ENCODE results near the gene CEP131.
A peak's percentile ranks its signal among the peaks of the same experiment; 100 is the strongest.
"Not testable (repeated sequence)": the region's sequence is repeated elsewhere in the genome, so short reads cannot be mapped to it uniquely, and the experiment has no call there.

Gene CEP131

DNA sequence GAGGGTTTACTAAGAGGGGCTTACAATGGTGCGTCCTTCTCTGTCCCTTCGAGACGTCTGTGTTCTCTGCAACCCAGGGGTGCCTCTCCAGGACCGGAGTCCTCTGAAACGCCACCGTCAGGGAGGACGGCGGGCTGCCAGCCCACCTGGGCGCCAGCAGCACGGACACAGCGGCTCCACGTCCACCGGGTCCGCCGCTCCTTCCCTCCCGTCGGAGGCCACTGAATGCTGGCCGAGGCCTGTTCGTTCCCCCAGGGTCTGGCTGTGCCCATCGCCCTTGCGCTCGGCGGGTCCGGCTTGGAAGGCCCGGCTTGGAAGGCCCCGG is 15.7 kb upstream of the CEP131 start:
- no peak for DNase-seq

DNA sequence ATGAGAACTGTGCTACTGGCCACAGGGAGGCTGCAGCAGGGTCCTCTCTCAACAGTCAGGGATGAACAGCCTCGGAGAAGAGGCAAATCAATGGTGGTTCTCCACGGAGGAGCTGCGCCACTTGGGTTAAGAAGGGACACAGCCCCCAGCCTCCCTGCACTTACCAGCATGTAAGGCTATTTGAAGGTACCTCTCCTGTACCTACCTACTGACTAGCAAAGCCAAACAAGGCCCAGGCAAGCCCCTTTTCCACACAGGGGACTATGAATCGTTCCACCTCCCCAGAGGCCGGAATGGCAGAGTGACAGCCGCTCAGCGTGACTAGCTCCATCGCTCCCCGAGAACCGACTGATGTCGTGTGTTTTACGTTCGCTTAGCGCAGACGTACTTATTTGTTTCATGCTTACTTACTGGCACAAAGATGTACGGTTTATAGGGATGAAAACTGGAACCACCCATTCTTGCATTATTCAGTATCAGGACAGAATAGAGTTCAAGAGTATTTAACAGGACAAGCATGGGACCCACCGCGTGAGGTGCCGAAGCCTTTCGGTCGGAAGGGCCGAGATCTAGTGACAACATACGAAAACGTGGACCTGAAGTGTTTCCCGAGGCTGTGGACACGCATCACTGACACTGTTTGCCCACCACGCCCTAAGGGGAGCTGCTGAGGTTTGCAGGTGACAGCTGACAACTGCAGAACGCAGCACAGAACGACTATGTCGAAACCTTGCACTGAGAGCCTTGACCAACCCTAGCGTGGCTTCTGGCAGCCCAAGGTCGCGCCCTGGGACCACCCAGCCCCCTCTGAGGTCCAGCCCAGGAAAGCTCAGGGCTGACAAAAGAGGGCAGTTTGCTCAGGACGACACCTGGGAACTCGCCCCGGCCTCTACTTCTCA is 15.1 kb upstream of the CEP131 start:
- DNase-seq: no peak

DNA sequence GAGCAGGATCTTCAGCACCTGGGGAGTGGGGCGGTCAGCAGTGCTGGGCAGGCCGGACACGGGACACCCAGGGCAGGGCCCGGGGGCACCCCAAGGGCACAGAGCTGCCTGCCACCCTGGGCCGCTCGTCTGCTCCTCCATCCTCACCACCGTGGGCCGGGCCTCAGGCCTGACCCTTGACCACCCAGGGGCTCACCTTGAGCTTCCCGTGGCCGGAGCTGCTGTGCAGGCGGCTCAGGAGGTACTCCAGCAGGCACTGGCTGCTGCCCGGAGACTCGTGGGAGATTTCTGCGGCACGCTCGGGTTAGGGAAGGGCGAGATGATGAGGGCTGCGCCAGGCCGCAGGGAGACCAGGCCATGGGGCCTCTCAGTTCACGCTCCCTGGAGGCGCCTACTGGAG is 14.0 kb upstream of the CEP131 start:
- DNase-seq: no peak

- DNase-seq: no peak
Observed at GRCh38 chr17:81235822-81236740, 13.3 kb upstream of the CEP131 start.

GRCh38 chr17:81234940-81235821 is 12.4 kb upstream of the CEP131 start:
- DNase-seq: no peak

- DNase-seq: no peak
Observed at GRCh38 chr17:81234506-81234855, 11.7 kb upstream of the CEP131 start.

DNA sequence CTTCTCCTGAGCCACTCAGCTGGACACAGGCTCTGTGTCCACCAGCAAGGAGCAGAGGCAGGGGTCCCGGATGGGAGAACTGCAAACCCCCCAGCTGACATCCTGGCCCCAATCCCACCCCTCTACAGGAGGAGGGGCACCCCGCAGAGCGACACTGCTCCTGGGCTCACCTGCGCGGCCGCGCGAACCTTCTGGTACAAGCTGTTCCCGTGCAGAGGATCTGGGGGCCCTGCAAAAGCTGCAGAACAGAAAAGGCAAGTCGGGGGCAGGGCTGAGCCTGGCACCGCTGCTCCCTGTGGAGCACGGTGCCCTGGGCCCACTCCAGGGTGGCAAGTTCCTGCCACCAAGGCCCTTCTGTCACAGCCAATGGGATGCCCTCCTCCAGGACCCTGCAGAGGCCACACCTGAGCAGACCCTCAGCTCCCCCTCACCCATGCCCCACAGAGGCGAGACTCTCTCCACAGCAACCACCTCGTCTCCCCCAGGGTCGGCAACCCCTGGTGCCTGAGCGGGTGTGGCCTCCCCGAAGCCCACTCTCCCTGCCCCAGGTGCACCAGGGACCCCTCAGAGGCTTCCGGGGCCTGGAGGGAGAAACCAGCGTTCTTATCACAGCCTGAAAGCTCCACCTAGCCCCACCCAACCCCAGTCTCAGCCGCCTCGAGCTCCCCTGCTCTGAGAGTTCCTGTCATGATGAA is 11.2 kb upstream of the CEP131 start:
- no peak for DNase-seq

GRCh38 chr17:81233316-81233715 is 10.6 kb upstream of the CEP131 start:
- no peak for DNase-seq

- DNase-seq: no peak
Observed at GRCh38 chr17:81232616-81233241, 10.0 kb upstream of the CEP131 start.

DNA sequence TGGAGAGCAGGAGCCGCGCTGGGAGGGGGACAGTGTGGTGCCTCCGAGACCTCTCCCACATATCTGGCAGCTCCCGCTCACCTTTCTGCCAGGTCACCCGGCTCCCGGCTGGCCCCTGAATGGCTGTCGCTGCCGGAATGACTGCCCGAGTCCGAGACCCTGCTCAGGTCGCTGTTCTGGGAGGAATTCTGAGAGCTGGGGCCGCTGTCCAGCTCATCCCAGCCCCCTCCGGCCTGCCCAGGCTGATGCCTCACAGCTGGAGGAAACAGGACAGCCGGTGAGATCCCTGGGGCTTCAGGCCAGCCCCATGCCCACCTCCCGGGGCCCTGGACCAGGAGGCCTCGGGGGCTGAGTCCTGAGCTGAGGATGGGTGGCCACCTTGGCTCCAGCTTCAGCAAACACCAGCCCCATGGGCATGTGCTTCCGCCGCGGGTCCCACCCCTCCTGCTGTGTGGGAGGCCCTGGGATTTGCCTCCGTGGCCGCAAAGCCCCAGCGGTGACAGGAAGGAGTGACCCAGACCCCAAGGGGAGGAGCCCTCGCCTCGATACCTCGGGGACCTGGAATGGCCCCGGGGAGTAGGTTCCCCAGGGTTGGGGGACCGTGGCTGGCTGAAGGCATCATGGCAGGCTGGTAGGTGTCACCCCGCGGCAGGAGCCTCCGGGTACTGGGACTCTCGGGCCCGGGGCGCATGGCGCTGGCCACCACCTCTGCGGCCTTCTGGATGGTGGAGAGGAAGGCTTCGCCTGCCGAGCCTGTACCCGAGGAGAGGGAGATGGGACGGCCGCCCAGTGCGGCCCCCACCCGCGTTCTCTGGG is 9.2 kb upstream of the CEP131 start:
- no peak for DNase-seq

DNA sequence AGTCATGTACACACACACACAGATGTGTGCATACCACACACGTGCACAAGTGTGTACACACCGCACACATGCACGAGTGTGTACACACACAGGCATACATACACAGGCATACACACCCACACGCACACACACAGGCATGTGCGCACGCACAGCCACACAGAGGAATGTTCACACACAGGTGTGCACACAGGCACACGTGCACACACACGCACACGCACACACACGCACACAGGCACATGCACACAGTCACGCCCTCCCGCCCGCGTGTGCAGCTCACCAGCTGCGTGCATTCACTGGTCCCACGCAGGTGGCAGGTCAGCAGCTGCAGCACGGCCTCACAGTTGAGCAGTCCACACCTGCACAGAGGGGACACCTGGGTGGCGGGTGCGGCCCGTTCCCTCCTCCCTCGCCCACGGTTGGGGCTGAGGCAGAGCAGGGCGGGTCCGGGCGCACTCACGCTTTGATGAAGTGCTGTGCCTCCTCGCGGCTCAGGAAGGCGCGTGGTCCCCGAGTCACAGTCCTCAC is 8.4 kb upstream of the CEP131 start:
- no peak for DNase-seq

DNA sequence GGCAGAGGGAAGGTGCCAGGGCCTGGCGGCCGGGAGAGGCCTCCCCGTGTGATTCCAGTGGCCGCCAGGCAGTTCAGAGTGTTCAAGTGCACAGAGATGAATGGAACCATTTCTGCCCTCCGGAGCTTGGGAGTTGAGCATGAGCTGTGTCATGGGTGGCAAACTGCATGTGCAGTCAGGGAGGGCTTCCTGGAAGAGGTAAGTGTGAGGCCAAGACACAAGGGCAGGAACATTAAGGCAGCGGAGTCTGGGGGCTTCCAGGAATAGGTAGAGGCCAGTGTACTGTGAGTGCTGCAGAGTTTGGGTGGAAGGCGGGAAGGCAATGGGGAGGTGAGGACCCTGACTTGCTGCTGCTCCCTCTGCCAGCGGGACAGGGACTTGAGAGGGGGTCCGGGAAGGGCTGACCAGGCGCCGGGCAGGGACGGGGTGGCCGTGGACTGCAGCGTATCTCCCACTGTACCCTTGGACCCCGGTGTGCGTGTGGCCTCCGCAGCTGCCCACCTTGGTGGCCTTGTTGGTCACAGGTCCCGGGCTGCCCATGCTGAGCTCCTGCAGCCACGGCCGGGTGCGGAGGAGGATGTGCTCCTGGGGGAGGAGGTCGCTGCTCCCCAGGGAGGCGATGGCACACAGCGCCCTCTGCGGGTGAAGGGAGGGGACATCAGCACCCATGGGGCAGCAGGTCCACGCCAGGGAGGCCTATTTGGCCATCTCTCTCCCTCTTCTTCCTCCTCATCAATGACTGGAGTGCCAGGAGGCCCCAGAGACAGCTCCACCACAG is 7.5 kb upstream of the CEP131 start:
- peak; percentile 53 for DNase-seq

GRCh38 chr17:81229666-81229920 is 6.8 kb upstream of the CEP131 start:
- DNase-seq: no peak

- no peak for DNase-seq
Observed at GRCh38 chr17:81228834-81229665, 6.3 kb upstream of the CEP131 start.

DNA sequence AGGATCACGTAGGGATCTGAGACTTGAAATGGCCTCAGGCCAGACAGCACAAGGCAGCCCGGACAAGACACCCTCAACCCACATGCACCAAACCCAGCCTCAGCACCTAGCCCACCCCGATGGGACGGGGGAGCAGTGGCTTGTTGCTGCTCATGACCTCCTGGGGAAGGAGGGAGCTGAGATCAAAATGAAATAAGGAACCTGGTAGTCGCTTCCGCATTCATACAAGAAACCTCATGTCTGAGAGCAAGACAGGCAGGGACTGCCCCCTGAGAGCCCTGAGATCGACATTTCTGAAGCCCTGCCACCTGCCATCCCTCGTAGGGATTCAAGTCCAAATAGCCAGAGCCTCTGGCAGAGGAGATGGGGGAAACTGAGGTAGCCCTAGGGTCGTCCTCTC is 5.7 kb upstream of the CEP131 start:
- DNase-seq: no peak

DNA sequence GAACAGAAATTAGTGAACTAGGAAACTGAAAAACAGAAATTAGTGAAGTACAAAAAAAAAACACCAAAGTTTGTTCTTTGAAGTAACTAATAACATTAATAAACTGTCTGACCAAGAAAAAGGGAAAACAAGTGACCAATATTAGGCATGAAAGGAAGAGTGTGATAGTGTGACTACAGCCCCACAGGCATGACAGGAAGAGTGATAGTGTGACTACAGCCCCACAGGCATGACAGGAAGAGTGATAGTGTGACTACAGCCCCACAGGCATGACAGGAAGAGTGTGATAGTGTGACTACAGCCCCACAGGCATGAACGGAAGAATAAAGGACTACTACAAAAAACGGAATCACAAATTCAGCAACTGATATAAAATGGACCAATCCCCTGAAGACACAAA is 4.9 kb upstream of the CEP131 start:
- not testable (repeated sequence) for DNase-seq

- no peak for DNase-seq
Observed at GRCh38 chr17:81223762-81224130, 981 bp upstream of the CEP131 start.

- DNase-seq: no peak
Observed at GRCh38 chr17:81222620-81222905, 202 bp downstream of the CEP131 start.

- peak; percentile 25 for DNase-seq
Observed at GRCh38 chr17:81221842-81222619, 734 bp downstream of the CEP131 start.
